Measurements from ENCODE around the gene ATXN2. TPM values are rescaled to one million over a fixed set of nuclear protein-coding genes. Genes with fewer than 3 reads are reported as not detected.
"Not testable (repeated sequence)": the region's sequence is repeated elsewhere in the genome, so short reads cannot be mapped to it uniquely, and the experiment has no call there.

The ATXN2 gene
- total RNA-seq, 1 donor from 2014 or later, result 48.4 TPM

GRCh38 chr12:111467092-111467856, 131.8 kb downstream of the ATXN2 start:
- intact Hi-C loops (cut with DNase I), result no loop called here

DNA sequence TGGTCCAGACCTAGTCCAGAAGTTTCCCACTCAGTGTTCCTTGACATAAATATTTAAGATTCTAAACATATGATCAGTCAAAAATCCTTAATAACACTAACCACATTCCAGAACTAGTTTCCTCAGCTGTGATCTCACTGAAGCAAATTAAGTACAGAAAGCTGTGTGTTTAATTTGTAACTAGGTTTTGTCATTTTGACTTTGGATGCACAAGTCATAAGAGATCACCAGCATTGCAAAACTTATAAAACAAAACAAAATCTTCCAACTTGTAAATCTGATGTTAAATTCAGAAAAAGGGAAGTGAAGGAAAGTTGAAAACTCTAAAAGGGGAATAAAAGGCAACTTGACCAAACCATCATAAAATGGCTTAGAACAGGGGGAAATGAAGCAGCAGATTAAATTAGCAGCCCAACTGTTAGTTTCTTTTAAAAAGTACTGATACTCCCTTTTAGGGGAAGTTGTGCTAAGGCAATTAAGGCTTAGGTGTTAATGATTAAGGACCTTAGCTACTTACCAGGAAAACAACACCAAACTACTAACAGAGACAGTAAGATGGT, 136.8 kb downstream of the ATXN2 start:
- intact Hi-C loops (cut with DNase I), result no loop called here
- ATAC-seq (no peak), DNase-seq (ENCODE audit: missing footprints) (no peak)

More at GRCh38 chr12:111467092-111467856, 131.8 kb downstream of the ATXN2 start:
- no peak for ATAC-seq
- no peak for DNase-seq (ENCODE audit: missing footprints)

DNA sequence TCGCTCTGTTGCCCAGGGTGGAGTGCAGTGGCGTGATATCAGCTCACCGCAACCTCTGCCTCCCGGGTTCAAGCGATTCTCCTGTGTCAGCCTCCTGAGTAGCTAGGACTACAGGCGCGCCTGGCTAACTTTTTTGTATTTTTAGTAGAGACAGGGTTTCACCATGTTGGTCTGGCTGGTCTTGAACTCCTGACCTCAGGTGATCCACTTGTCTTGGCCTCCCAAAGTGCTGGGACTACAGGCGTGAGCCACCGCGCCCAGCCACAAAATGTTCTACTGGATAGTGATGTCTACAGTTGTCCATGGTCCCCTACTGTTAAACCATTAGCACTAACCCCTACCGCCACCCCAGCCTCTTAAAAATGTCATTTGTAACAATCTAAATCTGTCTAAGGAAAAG, 139.0 kb downstream of the ATXN2 start:
- ATAC-seq; DNase-seq (ENCODE audit: missing footprints); intact Hi-C loops (cut with DNase I): not testable (repeated sequence)

- no peak for DNase-seq (ENCODE audit: missing footprints)
- no peak for ATAC-seq
- intact Hi-C loops (cut with DNase I), result no loop called here
Measured at GRCh38 chr12:111458546-111459172, 140.5 kb downstream of the ATXN2 start.

- DNase-seq (ENCODE audit: missing footprints) (no peak), ATAC-seq (peak; percentile 20)
- intact Hi-C loops (cut with DNase I), result no loop called here
Measured at GRCh38 chr12:111457577-111457976, 141.5 kb downstream of the ATXN2 start.

DNA sequence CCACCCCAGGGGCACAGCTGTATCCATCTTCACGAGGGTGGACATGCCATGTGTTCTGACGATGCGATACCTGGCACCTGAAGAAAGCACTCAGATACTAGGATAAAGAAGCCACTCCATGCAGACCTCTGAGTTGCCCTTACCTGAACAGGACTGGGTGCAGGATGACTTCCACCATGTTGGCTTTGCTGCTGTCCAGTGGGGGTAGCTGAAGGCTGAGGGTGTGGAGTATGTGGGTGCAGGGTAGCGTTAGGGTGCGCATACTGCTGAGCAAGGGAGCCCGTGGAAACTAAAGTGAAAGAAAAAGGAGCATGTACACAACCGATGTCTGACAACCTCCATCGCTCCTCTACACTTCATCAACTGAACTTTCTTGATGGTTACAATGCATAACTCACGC, 142.0 kb downstream of the ATXN2 start:
- DNase-seq (ENCODE audit: missing footprints) (no peak), ATAC-seq (no peak)
- intact Hi-C loops (cut with DNase I), result no loop called here

DNA sequence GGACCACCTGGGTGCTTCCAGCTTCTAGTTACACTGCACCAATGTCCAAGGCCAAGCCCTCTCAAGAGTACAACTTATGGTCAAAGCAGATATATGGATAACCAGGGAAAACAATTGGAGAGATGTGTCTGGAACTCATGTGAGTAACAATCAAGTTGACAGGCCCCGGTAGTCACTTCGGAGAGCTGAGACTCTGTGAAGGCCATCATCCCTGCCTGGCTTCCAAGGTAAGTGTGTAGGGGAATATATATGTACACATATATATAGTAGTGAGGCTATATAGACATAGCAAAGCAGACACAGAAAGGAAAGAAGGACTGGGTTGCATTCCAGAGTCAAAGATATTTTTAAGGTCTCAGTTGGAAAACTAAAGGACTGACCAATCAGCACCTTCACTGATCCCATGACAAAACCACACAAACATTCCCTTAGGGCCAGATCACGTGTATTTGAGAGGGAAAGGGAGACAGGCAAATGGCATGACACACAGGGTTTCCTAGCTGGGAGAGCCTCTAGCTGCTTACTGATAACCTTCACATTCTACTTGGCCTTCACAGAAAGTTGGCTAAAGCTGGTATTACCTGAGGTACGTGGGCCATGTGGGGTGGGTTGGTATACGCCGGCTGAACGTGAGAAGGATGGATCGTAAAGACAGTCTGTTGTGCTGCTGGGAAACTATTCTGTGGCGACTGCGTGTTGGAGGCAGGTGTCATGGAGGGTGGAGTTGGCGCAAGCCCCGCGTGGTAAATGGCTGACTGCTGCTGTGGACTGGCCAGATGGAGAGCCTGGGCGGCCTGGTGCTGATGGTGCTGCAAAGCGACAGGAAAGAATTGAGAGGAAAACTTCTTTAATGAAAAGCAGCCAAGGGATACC, 143.4 kb downstream of the ATXN2 start:
- ATAC-seq, result no peak
- intact Hi-C loops (cut with DNase I), result no loop called here
- DNase-seq (ENCODE audit: missing footprints), result no peak

DNA sequence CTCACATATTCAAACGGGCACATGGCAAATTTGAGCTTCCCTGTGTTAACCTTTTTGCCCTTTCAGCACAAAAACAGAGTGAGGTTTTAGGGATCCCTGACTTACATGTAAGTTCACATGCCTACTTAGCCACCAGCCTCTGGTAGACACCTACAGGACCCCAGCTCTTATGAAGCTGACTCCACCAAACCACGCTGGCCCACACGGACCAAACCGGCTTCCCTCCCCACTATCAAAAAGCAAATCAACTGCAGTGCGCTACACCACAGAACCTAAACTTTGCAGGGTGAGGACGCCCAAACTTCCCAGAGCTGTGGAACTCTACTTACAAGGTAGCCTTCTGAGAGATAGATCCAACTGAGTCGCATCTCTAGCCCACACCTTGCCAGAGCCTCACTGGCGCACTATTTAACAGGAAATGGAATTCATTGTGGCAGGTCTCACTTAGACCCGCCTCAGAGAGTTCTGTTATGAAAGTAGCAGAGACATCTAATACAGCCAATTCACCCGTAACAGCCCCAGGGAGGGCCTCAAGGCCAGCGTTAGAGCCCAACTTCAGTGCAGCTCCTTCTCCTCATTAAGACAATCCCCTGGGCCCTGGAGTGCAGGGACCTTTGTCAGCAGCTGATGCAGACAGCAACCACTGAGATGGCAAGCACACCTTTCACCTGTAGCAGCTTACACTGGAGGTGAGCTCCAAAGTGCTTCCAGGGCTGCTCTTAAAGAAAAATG, 144.2 kb downstream of the ATXN2 start:
- no peak for ATAC-seq
- no peak for DNase-seq (ENCODE audit: missing footprints)
- intact Hi-C loops (cut with DNase I), result no loop called here

DNA sequence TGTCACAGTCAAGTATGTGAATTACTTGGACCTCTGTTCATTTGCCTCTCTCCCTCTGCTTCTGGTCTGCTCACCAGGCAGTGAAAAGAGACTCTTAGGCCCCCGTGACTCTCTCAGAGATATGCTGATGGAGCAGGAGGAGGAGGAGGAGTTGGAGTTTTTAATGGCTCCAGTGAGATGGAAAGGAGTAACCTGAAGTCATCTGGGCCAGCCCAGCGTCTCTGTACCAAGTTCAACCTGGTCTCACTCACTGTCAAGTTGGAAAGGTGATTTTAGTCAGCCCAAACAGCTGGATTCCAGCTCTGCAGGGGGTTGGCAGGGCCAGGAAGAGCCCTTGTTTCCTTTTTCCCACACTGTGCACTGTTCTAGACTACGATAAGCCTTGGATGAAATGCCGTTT, 144.8 kb downstream of the ATXN2 start:
- intact Hi-C loops (cut with DNase I), result no loop called here
- DNase-seq (ENCODE audit: missing footprints), result no peak
- ATAC-seq, result no peak

- intact Hi-C loops (cut with DNase I), result no loop called here
- DNase-seq (ENCODE audit: missing footprints) (peak; percentile 51), ATAC-seq (no peak)
Measured at GRCh38 chr12:111453071-111453989, 145.8 kb downstream of the ATXN2 start.

DNA sequence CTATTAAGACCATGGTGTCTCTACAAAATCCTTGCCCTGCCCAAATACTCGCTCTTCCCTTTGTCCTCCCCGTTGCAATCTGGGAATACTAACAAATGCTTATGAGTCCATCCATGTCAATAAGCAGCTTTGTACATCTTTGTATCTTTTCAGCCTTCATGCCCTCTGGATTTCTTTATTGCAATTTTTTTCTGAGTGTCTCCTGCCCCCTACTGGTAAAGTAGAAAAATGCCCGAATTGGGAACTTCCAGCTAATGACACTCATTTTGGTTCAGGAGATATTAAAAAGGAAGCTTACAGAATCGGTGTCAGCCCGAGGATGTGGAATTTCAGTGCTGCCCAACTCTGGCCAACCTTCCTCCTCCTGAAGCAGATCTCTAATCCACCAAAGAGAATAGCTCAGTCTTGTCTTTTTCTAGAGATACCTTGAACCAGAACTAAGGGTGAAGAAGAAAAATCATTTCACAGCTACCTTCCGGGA, 147.4 kb downstream of the ATXN2 start:
- DNase-seq (ENCODE audit: missing footprints) (no peak), ATAC-seq (peak; percentile 5)
- intact Hi-C loops (cut with DNase I), result loop anchor here (1.0 kb wide), 1 partner anchor 54 kb away; no protein-coding TSS in a partner anchor

GRCh38 chr12:111451232-111451631, 147.9 kb downstream of the ATXN2 start:
- ATAC-seq (no peak), DNase-seq (ENCODE audit: missing footprints) (no peak)
- intact Hi-C loops (cut with DNase I), result loop anchor here (1.0 kb wide), 1 partner anchor 54 kb away; no protein-coding TSS in a partner anchor

- DNase-seq (ENCODE audit: missing footprints), result no peak
- intact Hi-C loops (cut with DNase I), result loop anchor here (1.0 kb wide), 1 partner anchor 53 kb away; no protein-coding TSS in a partner anchor
- ATAC-seq, result peak; percentile 10
Measured at GRCh38 chr12:111450676-111451075, 148.4 kb downstream of the ATXN2 start.

GRCh38 chr12:111448846-111449790, 150.0 kb downstream of the ATXN2 start:
- ATAC-seq, result no peak
- intact Hi-C loops (cut with DNase I), result no loop called here
- no peak for DNase-seq (ENCODE audit: missing footprints)

DNA sequence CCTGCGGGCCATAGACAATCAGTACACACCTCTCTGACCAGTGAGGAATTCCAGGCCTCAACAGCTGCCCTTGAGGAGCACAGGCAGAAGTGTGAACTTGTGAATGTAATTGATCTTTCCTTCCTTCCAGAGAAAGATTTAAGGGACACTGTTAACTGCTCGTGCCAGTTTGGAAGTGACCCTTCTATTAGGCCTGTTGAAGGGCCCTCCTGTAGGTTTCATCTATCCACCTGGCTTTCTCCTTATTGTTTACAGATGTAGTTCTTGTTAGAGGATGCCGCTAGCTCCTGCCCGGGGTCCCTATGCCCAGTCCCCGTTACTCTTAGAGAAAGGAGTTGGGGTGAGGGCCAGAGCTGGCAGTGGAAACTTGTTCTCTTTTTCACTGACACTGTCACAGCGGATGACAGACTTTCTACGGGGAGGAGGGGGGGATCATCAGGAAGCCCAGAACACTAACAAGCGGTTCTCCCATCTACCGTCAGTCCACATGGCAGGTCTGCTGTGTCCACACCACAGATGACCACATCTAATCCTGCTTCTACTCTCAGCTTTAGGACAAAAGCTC, 150.8 kb downstream of the ATXN2 start:
- intact Hi-C loops (cut with DNase I), result no loop called here
- no peak for ATAC-seq
- no peak for DNase-seq (ENCODE audit: missing footprints)

All from Right ventricle myocardium inferior (tissue), 1 donor.